K562 (cell line): Measurements from ENCODE around the gene OTP. TPM values are rescaled to one million over a fixed set of nuclear protein-coding genes. Genes with fewer than 3 reads are reported as not detected.

ENCODE experiments used
- ATAC-seq: fragments of 200-7000 bp; cut with Tn5 transposase; 3 replicates; pipeline ENCODE4 v1.9.1; 2020; ENCODE audit warnings: moderate library complexity
- BruUV-seq: library from RNA; stranded (reverse); fragments of 400-500 nt; replicated peaks from 2 replicates; lab custom pipeline; 2021; lab: Mats Ljungman, UMichigan
- CTCF ChIA-PET: fragments of 300-600 bp; formaldehyde crosslinking; extraction: SDS; loops from one replicate; lab custom pipeline; 2021; ENCODE audit warnings: low intra/inter-chr PET ratio; lab: Yijun Ruan, JAX
- POLR2A ChIA-PET: fragments of 300-600, 350-650 bp; sonication (Branson Sonifier 250); formaldehyde crosslinking; extraction: SDS; loops from one replicate; lab custom pipeline; 2021; ENCODE audit warnings: antibody characterized with exemption, inconsistent platforms; lab: Yijun Ruan, JAX
- DNase-seq, 4 experiments: peaks; one replicate each; pipeline versions ENCODE4 v3.0.0 to v3.0.0-alpha.2; 2011 to 2018; ENCODE audit warnings: low spot score in 3 of 4, mixed read lengths in 3 of 4; ENCODE audit errors: extremely low read depth in 1 of 4
- FAIRE-seq: peaks from 2 replicates; lab custom pipeline; 2011; peaks lifted over from hg19 to GRCh38; lab: Jason Lieb, UNC
- H2AFZ ChIP-seq: 2 replicates; pipeline ENCODE4 v1.6.0; 2011; ENCODE audit warnings: low read depth, low read length, control low read depth, inconsistent platforms
- H3K27ac ChIP-seq: fragments of 200-600 bp; 3 replicates; pipeline ENCODE4 v1.8.0; 2011; ENCODE audit warnings: low read depth, mild to moderate bottlenecking, control low read depth, inconsistent platforms, low read length, moderate library complexity, mixed read lengths; ENCODE audit errors: extremely low read depth
- H3K27me3 ChIP-seq, 2 experiments: fragments of 300-600 bp in 1 of 2; 2 replicates in 1 of 2; 3 replicates in 1 of 2; pipeline versions ENCODE4 v1.6.0 to v1.8.0; 2011; ENCODE audit warnings: inconsistent platforms in 2 of 2, low read length in 2 of 2, mild to moderate bottlenecking in 1 of 2, mixed read lengths in 1 of 2, moderate library complexity in 1 of 2; ENCODE audit not compliant: control insufficient read depth in 2 of 2, insufficient read depth in 2 of 2
- H3K36me3 ChIP-seq: fragments of 300-600 bp; 3 replicates; pipeline ENCODE4 v1.8.0; 2011; ENCODE audit warnings: mild to moderate bottlenecking, low read length, inconsistent platforms; ENCODE audit not compliant: control insufficient read depth, insufficient read depth
- H3K4me1 ChIP-seq, 2 experiments: fragments of 200-600 bp in 1 of 2; replicated peaks in 1 of 2; 2 replicates in 1 of 2; 3 replicates in 1 of 2; pipeline versions ENCODE4 v1.5.1 to v1.8.0; 2011; ENCODE audit warnings: inconsistent platforms in 2 of 2, low read length in 2 of 2, mild to moderate bottlenecking in 1 of 2, mixed read lengths in 1 of 2, moderate library complexity in 1 of 2; ENCODE audit not compliant: control insufficient read depth in 2 of 2, insufficient read depth in 2 of 2
- H3K4me2 ChIP-seq: 2 replicates; pipeline ENCODE4 v1.6.1; 2011; ENCODE audit warnings: low read length, control low read depth, inconsistent platforms, mixed read lengths; ENCODE audit not compliant: insufficient read depth
- H3K4me3 ChIP-seq: fragments of 200-600 bp; sonication (generic), shearing (Covaris generic); 2 replicates; pipeline ENCODE4 v1.5.1; 2016; ENCODE audit warnings: control low read depth, inconsistent platforms
- H3K79me2 ChIP-seq: fragments of 200-600 bp; 3 replicates; pipeline ENCODE4 v1.8.0; 2011; ENCODE audit warnings: low read length, inconsistent platforms; ENCODE audit not compliant: control insufficient read depth, insufficient read depth
- H3K9ac ChIP-seq, 2 experiments: 2 replicates each; pipeline versions ENCODE4 v1.6.0 to v1.6.1; 2011; ENCODE audit warnings: low read depth in 2 of 2, low read length in 2 of 2, control low read depth in 1 of 2, inconsistent platforms in 1 of 2, mild to moderate bottlenecking in 1 of 2, mixed read lengths in 1 of 2; ENCODE audit not compliant: insufficient read depth in 1 of 2
- H3K9me1 ChIP-seq: one replicate; pipeline ENCODE4 v1.6.0; 2011; ENCODE audit warnings: inconsistent platforms, mild to moderate bottlenecking, low read length, moderate library complexity; ENCODE audit not compliant: control insufficient read depth, insufficient read depth
- H3K9me3 ChIP-seq: replicated peaks from 2 replicates; pipeline ENCODE4 v1.5.1; 2011; ENCODE audit warnings: low read depth, low read length, inconsistent platforms; ENCODE audit not compliant: control insufficient read depth, insufficient read depth
- H4K20me1 ChIP-seq: replicated peaks from 2 replicates; pipeline ENCODE4 v1.6.1; 2011; ENCODE audit warnings: low read length, inconsistent platforms, mixed read lengths; ENCODE audit not compliant: control insufficient read depth, insufficient read depth
- ASH1L ChIP-seq: fragments of 450-650 bp; IDR thresholded peaks from 2 replicates; pipeline ENCODE4 v1.6.1; 2018; ENCODE audit warnings: borderline replicate concordance, mild to moderate bottlenecking, low read depth; ENCODE audit not compliant: partially characterized antibody
- CBFB ChIP-seq: sonication (generic); formaldehyde crosslinking; IDR thresholded peaks from 2 replicates; pipeline ENCODE4 v1.4.0; 2020; ENCODE audit warnings: mild to moderate bottlenecking, missing genetic modification reagents
- CBX8 ChIP-seq: fragments of 200-600 bp; sonication (generic); IDR thresholded peaks from 2 replicates; pipeline ENCODE4 v1.6.1; 2012; ENCODE audit warnings: borderline replicate concordance, mixed run types, low read depth, mild to moderate bottlenecking, moderate library complexity, mixed read lengths, low read length, control low read depth, inconsistent platforms; ENCODE audit not compliant: poor library complexity, severe bottlenecking; ENCODE audit errors: extremely low read depth
- GABPA ChIP-seq: fragments of 200-800 bp; sonication (Bioruptor generic); conservative IDR thresholded peaks from 2 replicates; pipeline ENCODE4 v1.6.1; 2016; ENCODE audit warnings: low read depth, missing genetic modification characterization, missing compliant biosample characterization
- HEY1 ChIP-seq: fragments of 250-450 bp; sonication (Bioruptor Pico); IDR thresholded peaks from 2 replicates; pipeline ENCODE4 v1.5.0; 2020; ENCODE audit warnings: mild to moderate bottlenecking, moderate library complexity, borderline replicate concordance
- KLF1 ChIP-seq: fragments of 450-650 bp; IDR thresholded peaks from 2 replicates; pipeline ENCODE4 v1.6.1; 2016; ENCODE audit warnings: missing genetic modification characterization, missing compliant biosample characterization
- NR3C1 ChIP-seq: sonication (generic); formaldehyde crosslinking; IDR thresholded peaks from 2 replicates; pipeline ENCODE4 v1.8.1; 2022; ENCODE audit warnings: missing genetic modification reagents
- SMARCE1 ChIP-seq: fragments of 450-650 bp; IDR thresholded peaks from 2 replicates; pipeline ENCODE4 v1.7.1; 2016; ENCODE audit warnings: mild to moderate bottlenecking
- ZNF146 ChIP-seq: IDR thresholded peaks from one replicate; pipeline ENCODE4 v1.6.1; 2018; ENCODE audit warnings: missing compliant biosample characterization; ENCODE audit not compliant: unreplicated experiment
- WGBS: fragments of 100-300 bp; shearing (Covaris generic); methylation state at CpG from one replicate; pipeline ENCODE4 v1.1.6; 2016; ENCODE audit warnings: low coverage, mixed read lengths; ENCODE audit not compliant: insufficient coverage; ENCODE audit errors: missing lambda C conversion rate; 5-methylcytosine and 5-hydroxymethylcytosine counted together
- in situ Hi-C: fragments of 300-500 bp; cut with MboI; formaldehyde crosslinking; loops from 4 replicates; pipeline ENCODE4 v1.15.0; 2018; ENCODE audit warnings: inconsistent platforms, mixed read lengths
- intact Hi-C: fragments of 100-400 bp; cut with micrococcal nuclease; formaldehyde crosslinking; loops from 2 replicates; pipeline ENCODE4 v1.14.2; 2022
- polyA plus RNA-seq, 8 experiments: library from polyadenylated mRNA; depleted of rRNA in 4 of 8; stranded (reverse) in 5 of 8; unstranded in 3 of 8; fragments of >200 nt; fragmentation: Nextera tagmentation in 2 of 8; fragmentation: Illumina TruSeq in 1 of 8; extraction: Ambion mirVana in 2 of 8; extraction: Trizol in 1 of 8; gene quantifications; 2 replicates each; pipeline versions ENCODE4 v1.2.1 to v1.2.3, GENCODE V29; 2011 to 2014; ENCODE audit warnings: inconsistent platforms in 1 of 8, missing spikeins in 1 of 8
- total RNA-seq, 7 experiments: library from RNA; depleted of rRNA in 6 of 7; stranded (reverse); fragments of >200 nt in 6 of 7; fragmentation: Illumina TruSeq in 2 of 7; extraction: Trizol in 2 of 7; gene quantifications; 2 replicates each; pipeline versions ENCODE4 v1.2.1 to v1.2.3, GENCODE V29; 2011 to 2021; ENCODE audit warnings: low replicate concordance in 1 of 7
- TF ChIP-seq, protein P1 (sequence below): sonication (generic); formaldehyde crosslinking; IDR thresholded peaks from 2 replicates; pipeline ENCODE4 v1.8.0; 2022; ENCODE audit warnings: mild to moderate bottlenecking, low read depth, missing genetic modification reagents
- TF ChIP-seq, protein P2 (sequence below): fragments of 450-650 bp; IDR thresholded peaks from 2 replicates; pipeline ENCODE4 v1.6.1; 2016; ENCODE audit warnings: mild to moderate bottlenecking
- TF ChIP-seq, protein P3 (sequence below): fragments of 250-450 bp; sonication (Bioruptor Pico); IDR thresholded peaks from 2 replicates; pipeline ENCODE4 v1.5.0; 2021
- TF ChIP-seq, protein P4 (sequence below), 3 experiments: fragments of 200-800 bp in 1 of 3; sonication (Bioruptor generic) in 1 of 3; sonication (generic) in 1 of 3; formaldehyde crosslinking in 1 of 3; IDR thresholded peaks; 2 replicates each; pipeline versions ENCODE4 v1.6.1 to v1.8.0; 2016 to 2022; ENCODE audit warnings: mild to moderate bottlenecking in 2 of 3, missing compliant biosample characterization in 2 of 3, missing genetic modification characterization in 2 of 3, missing genetic modification reagents in 1 of 3

Gene OTP
- total and polyA plus RNA-seq, 9 of the 15 experiments (the other 6 are each of a cell fraction or from before 2014, with no cell fraction given): 0.04 to 0.16 (median 0.06) TPM; not detected in 4

DNA sequence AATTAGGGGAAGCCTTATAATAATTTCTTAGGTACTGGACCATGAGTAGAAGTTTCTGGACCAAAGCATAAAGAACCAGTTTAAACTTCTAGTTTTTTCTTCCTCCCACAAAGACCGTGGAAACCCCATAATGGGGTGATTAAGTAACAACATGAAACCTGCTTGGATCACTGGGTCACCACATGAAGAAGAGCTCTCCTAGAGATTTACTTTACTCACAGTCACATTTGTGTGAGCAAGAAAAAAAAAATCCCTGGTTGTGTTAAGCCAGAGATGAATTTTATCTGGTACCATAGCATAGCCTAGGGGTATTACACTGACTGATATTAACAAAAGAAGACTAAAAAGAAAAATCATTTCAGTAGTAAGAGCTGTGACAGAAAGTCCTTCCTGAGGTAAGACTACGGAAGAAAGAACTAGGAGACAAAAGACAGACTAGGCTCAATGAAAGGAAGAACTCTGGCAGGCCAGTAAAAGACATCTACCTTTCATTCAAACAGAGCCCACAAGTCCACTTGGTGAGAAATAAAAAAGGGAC lies 15.2 kb downstream of the OTP start:
- Histone ChIP-seq H3K4me1 (0 out of 5 replicates have a peak, but pooled peaks cover 0 to 4% of the 10 kb centered on the region in 2 experiments), H2AFZ (no peak overlapping the region), H3K4me2 (no peak overlapping the region), H3K9me3 (no peaks in the 10 kb centered on the region), H3K79me2 (no peaks in the 10 kb centered on the region), H3K27ac (no peak overlapping the region), H3K9me1 (no peaks in the 10 kb centered on the region), H3K27me3 (peaks cover 0 to 7% of the 10 kb centered on the region in 2 experiments; a peak in 2 of 5 replicates), H4K20me1 (no peaks in the 10 kb centered on the region)
- FAIRE-seq: no peak
- BruUV-seq: no TSS peak
- ATAC-seq: no peak
- WGBS: 0% methylated on average over 2 of the region's 2 CpGs
- DNase-seq: no peak
- intact Hi-C loops: no loop called here
- CTCF ChIA-PET: no interaction called here
- TF ChIP-seq, protein P1, sequence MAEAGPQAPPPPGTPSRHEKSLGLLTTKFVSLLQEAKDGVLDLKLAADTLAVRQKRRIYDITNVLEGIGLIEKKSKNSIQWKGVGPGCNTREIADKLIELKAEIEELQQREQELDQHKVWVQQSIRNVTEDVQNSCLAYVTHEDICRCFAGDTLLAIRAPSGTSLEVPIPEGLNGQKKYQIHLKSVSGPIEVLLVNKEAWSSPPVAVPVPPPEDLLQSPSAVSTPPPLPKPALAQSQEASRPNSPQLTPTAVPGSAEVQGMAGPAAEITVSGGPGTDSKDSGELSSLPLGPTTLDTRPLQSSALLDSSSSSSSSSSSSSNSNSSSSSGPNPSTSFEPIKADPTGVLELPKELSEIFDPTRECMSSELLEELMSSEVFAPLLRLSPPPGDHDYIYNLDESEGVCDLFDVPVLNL (CRISPR knock-in tag): no peak
- TF ChIP-seq HEY1 (CRISPR knock-in tag) (no peak), ZNF146 (CRISPR knock-in tag) (no peak), GABPA (no peak), CBFB (CRISPR knock-in tag) (no peak), SMARCE1 (no peak), NR3C1 (no peak), CBX8 (no peak), KLF1 (tag) (no peak), ASH1L (no peak)
- TF ChIP-seq, protein P2, sequence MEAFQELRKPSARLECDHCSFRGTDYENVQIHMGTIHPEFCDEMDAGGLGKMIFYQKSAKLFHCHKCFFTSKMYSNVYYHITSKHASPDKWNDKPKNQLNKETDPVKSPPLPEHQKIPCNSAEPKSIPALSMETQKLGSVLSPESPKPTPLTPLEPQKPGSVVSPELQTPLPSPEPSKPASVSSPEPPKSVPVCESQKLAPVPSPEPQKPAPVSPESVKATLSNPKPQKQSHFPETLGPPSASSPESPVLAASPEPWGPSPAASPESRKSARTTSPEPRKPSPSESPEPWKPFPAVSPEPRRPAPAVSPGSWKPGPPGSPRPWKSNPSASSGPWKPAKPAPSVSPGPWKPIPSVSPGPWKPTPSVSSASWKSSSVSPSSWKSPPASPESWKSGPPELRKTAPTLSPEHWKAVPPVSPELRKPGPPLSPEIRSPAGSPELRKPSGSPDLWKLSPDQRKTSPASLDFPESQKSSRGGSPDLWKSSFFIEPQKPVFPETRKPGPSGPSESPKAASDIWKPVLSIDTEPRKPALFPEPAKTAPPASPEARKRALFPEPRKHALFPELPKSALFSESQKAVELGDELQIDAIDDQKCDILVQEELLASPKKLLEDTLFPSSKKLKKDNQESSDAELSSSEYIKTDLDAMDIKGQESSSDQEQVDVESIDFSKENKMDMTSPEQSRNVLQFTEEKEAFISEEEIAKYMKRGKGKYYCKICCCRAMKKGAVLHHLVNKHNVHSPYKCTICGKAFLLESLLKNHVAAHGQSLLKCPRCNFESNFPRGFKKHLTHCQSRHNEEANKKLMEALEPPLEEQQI: no peak
- TF ChIP-seq, protein P3, sequence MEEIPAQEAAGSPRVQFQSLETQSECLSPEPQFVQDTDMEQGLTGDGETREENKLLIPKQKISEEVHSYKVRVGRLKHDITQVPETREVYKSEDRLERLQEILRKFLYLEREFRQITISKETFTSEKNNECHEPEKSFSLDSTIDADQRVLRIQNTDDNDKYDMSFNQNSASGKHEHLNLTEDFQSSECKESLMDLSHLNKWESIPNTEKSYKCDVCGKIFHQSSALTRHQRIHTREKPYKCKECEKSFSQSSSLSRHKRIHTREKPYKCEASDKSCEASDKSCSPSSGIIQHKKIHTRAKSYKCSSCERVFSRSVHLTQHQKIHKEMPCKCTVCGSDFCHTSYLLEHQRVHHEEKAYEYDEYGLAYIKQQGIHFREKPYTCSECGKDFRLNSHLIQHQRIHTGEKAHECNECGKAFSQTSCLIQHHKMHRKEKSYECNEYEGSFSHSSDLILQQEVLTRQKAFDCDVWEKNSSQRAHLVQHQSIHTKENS (CRISPR knock-in tag): no peak
- TF ChIP-seq, protein P4, sequence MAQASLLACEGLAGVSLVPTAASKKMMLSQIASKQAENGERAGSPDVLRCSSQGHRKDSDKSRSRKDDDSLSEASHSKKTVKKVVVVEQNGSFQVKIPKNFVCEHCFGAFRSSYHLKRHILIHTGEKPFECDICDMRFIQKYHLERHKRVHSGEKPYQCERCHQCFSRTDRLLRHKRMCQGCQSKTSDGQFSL (CRISPR knock-in tag; IDR thresholded peaks at IDR 0.05): no peak
- TF ChIP-seq, protein P4 (tag; IDR thresholded peaks at IDR 0.05): no peak
- TF ChIP-seq, all 486 proteins: peak for 0
- in situ Hi-C loops: no loop called here
- Histone ChIP-seq H3K4me3 (no peak overlapping the region), H3K36me3 (no peaks in the 10 kb centered on the region), H3K9ac (no peak overlapping the region)
- POLR2A ChIA-PET: interaction anchor here (0.6 kb wide), 3 partner anchors 25 to 421 kb away, joined by 3 read pairs; no protein-coding TSS in a partner anchor
